SK-N-SH treated with all-trans-retinoic acid at 6 μM for 48 hours (cell line): Measurements from ENCODE around the gene KCNT2.

Source experiments
- ESRRG ChIP-seq: fragments of 250-450 bp; sonication (Bioruptor Pico); IDR thresholded peaks from 2 replicates; pipeline ENCODE4 v1.6.1; 2021; ENCODE audit warnings: mild to moderate bottlenecking
- GLIS3 ChIP-seq: fragments of 250-450 bp; sonication (Bioruptor Pico); IDR thresholded peaks from 2 replicates; pipeline ENCODE4 v1.5.0; 2020; ENCODE audit warnings: mild to moderate bottlenecking, moderate library complexity
- OSR1 ChIP-seq: fragments of 250-450 bp; sonication (Bioruptor Pico); IDR thresholded peaks from 2 replicates; pipeline ENCODE4 v1.8.0; 2022; ENCODE audit warnings: moderate library complexity, mild to moderate bottlenecking, inconsistent platforms
- PPARA ChIP-seq: fragments of 250-450 bp; sonication (Bioruptor Pico); IDR thresholded peaks from 2 replicates; pipeline ENCODE4 v1.5.0; 2020; ENCODE audit warnings: mild to moderate bottlenecking, borderline replicate concordance
- RARB ChIP-seq: fragments of 250-450 bp; sonication (Bioruptor Pico); IDR thresholded peaks from 2 replicates; pipeline ENCODE4 v1.8.0; 2021; ENCODE audit warnings: mild to moderate bottlenecking, moderate library complexity
- SNAI2 ChIP-seq: fragments of 250-450 bp; sonication (Bioruptor Pico); IDR thresholded peaks from 2 replicates; pipeline ENCODE4 v1.5.0; 2020; ENCODE audit warnings: mild to moderate bottlenecking, moderate library complexity
- TOX ChIP-seq: fragments of 250-450 bp; sonication (Bioruptor Pico); IDR thresholded peaks from 2 replicates; pipeline ENCODE4 v1.8.0; 2021; ENCODE audit warnings: mild to moderate bottlenecking, moderate library complexity, borderline replicate concordance
- ZC3H10 ChIP-seq: fragments of 250-450 bp; sonication (Bioruptor Pico); IDR thresholded peaks from 2 replicates; pipeline ENCODE4 v1.5.1; 2021; ENCODE audit warnings: mild to moderate bottlenecking, moderate library complexity
- ZFP30 ChIP-seq: fragments of 450-650 bp; formaldehyde crosslinking; IDR thresholded peaks from 2 replicates; pipeline ENCODE4 v1.5.0; 2022; ENCODE audit warnings: mild to moderate bottlenecking, moderate library complexity
- ZNF70 ChIP-seq: fragments of 450-650 bp; formaldehyde crosslinking; IDR thresholded peaks from 2 replicates; pipeline ENCODE4 v1.5.0; 2020; ENCODE audit warnings: mild to moderate bottlenecking, moderate library complexity
- TF ChIP-seq, protein P1 (sequence below): fragments of 250-450 bp; sonication (Bioruptor Pico); IDR thresholded peaks from 2 replicates; pipeline ENCODE4 v1.8.0; 2020; ENCODE audit warnings: mild to moderate bottlenecking, moderate library complexity, borderline replicate concordance
- TF ChIP-seq, protein P2 (sequence below): fragments of 250-450 bp; sonication (Bioruptor Pico); IDR thresholded peaks from 2 replicates; pipeline ENCODE4 v1.5.1; 2020; ENCODE audit warnings: low read depth, mild to moderate bottlenecking, moderate library complexity
- TF ChIP-seq, protein P3 (sequence below): fragments of 250-450 bp; sonication (Bioruptor Pico); IDR thresholded peaks from 2 replicates; pipeline ENCODE4 v1.8.0; 2021; ENCODE audit warnings: low read depth, mild to moderate bottlenecking, moderate library complexity, borderline replicate concordance

DNA sequence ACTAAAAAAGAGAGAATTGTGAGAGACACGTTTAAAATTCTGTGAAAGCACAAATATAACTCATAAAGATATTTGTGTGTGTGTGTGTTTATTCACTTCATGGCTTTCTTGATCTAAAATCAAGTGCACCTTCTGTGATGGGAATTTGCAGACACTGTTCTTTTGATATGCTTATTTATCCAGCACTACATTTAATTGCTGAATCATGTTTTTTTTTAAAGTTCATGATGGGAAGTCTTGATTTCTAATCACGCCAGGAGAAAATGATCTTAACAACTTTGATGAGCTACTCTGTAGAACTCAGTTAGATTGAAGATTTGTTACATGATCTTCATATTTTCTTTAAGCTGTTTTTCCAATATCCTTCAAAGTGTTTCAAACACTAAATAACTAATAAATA, 35.0 kb downstream of the KCNT2 start:
- TF ChIP-seq, protein P1, sequence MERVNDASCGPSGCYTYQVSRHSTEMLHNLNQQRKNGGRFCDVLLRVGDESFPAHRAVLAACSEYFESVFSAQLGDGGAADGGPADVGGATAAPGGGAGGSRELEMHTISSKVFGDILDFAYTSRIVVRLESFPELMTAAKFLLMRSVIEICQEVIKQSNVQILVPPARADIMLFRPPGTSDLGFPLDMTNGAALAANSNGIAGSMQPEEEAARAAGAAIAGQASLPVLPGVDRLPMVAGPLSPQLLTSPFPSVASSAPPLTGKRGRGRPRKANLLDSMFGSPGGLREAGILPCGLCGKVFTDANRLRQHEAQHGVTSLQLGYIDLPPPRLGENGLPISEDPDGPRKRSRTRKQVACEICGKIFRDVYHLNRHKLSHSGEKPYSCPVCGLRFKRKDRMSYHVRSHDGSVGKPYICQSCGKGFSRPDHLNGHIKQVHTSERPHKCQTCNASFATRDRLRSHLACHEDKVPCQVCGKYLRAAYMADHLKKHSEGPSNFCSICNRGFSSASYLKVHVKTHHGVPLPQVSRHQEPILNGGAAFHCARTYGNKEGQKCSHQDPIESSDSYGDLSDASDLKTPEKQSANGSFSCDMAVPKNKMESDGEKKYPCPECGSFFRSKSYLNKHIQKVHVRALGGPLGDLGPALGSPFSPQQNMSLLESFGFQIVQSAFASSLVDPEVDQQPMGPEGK (CRISPR knock-in tag): no peak
- no peak for TF ChIP-seq ZFP30 (CRISPR knock-in tag)
- TF ChIP-seq OSR1 (CRISPR knock-in tag): no peak
- TF ChIP-seq, protein P2, sequence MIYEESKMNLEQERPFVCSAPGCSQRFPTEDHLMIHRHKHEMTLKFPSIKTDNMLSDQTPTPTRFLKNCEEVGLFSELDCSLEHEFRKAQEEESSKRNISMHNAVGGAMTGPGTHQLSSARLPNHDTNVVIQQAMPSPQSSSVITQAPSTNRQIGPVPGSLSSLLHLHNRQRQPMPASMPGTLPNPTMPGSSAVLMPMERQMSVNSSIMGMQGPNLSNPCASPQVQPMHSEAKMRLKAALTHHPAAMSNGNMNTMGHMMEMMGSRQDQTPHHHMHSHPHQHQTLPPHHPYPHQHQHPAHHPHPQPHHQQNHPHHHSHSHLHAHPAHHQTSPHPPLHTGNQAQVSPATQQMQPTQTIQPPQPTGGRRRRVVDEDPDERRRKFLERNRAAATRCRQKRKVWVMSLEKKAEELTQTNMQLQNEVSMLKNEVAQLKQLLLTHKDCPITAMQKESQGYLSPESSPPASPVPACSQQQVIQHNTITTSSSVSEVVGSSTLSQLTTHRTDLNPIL: no peak
- no peak for TF ChIP-seq ZNF70 (CRISPR knock-in tag)
- no peak for TF ChIP-seq PPARA (CRISPR knock-in tag)
- TF ChIP-seq, protein P3, sequence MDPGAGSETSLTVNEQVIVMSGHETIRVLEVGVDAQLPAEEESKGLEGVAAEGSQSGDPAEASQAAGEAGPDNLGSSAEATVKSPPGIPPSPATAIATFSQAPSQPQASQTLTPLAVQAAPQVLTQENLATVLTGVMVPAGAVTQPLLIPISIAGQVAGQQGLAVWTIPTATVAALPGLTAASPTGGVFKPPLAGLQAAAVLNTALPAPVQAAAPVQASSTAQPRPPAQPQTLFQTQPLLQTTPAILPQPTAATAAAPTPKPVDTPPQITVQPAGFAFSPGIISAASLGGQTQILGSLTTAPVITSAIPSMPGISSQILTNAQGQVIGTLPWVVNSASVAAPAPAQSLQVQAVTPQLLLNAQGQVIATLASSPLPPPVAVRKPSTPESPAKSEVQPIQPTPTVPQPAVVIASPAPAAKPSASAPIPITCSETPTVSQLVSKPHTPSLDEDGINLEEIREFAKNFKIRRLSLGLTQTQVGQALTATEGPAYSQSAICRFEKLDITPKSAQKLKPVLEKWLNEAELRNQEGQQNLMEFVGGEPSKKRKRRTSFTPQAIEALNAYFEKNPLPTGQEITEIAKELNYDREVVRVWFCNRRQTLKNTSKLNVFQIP: no peak
- TF ChIP-seq RARB: no peak
- no peak for TF ChIP-seq GLIS3 (CRISPR knock-in tag)
- no peak for TF ChIP-seq ZC3H10
- TF ChIP-seq ESRRG (CRISPR knock-in tag): no peak
- no peak for TF ChIP-seq TOX (CRISPR knock-in tag)
- TF ChIP-seq SNAI2 (CRISPR knock-in tag): no peak
